NCI-H345 treated with DMSO at 0.1 percent for 48 hours (cell line): ENCODE measurements around the gene CYBRD1.
"Not testable (repeated sequence)": the region's sequence is repeated elsewhere in the genome, so short reads cannot be mapped to it uniquely, and the experiment has no call there.

Source experiments
- DNase-seq: peaks from one replicate; lab custom pipeline; 2025; ENCODE audit not compliant: unreplicated experiment; lab: John Stamatoyannopoulos, UW

Gene CYBRD1, protein sequence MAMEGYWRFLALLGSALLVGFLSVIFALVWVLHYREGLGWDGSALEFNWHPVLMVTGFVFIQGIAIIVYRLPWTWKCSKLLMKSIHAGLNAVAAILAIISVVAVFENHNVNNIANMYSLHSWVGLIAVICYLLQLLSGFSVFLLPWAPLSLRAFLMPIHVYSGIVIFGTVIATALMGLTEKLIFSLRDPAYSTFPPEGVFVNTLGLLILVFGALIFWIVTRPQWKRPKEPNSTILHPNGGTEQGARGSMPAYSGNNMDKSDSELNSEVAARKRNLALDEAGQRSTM

DNA sequence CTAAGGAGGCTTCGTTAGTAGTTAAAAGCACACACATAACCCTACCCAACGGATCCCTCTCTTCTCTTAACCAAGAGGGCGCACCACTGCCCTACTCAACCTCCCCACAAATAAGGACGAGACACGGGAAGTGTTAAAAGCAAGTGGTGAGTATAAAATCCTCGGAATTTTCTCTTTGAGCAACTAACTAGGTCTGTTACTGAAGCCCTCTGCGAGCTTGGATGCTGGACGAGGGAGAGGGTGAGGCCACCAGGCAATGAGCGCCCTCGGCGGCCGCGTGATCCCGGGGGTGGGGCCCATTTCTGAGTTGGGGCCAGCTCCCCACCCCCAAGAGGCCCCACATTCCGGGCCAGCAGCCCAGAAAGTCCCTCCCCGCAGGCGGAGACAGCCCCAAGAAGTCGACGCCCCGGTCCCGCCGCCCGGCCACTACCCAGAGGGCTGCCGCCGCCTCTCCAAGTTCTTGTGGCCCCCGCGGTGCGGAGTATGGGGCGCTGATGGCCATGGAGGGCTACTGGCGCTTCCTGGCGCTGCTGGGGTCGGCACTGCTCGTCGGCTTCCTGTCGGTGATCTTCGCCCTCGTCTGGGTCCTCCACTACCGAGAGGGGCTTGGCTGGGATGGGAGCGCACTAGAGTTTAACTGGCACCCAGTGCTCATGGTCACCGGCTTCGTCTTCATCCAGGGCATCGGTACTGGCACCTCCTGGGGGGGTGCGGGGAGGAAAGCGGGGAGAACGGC lies at the start of gene CYBRD1:
TSS of gene CYBRD1 (plus strand) at position 423 of the 736 bp plus-strand sequence. CDS start at position 495, 72 bp downstream.
- DNase-seq: no peak

GRCh38 chr2:171475979-171476378 lies 46.3 kb upstream of the CYBRD1 start:
- no peak for DNase-seq

GRCh38 chr2:171478345-171478744 lies 43.9 kb upstream of the CYBRD1 start:
- DNase-seq: no peak

DNA sequence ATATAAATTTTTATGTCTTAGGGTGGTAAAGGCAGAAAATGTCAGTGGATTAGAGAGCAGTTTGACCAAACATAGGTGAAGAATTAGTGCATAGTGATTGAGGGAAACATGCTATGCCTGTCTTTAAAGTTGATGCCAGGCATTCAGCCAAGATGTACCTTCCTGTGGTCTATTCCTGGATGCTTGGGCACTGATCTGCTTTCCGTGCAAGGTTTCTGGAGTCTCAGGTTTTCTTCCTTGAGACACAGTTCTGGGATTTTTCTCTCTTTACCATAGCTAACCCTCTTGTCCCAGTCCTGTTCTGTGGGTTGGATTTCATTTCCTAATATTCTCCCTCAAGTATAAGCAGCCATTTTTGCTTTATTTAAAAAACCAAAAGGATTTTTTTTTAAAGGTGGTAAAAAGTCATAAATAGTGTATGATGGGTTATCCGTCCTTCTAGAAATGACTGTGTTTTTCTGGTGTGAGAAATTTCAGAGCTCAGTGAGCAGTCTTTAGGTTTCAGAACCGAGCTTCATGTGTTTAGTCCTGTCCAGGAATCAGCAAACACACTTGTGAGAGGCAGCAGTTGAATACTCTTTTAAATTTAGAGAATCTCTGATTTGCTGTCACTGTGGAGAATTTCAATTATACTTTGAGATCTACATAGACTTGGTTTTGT lies 43.0 kb upstream of the CYBRD1 start:
- DNase-seq: no peak

GRCh38 chr2:171480908-171481307 lies 41.4 kb upstream of the CYBRD1 start:
- no peak for DNase-seq

DNA sequence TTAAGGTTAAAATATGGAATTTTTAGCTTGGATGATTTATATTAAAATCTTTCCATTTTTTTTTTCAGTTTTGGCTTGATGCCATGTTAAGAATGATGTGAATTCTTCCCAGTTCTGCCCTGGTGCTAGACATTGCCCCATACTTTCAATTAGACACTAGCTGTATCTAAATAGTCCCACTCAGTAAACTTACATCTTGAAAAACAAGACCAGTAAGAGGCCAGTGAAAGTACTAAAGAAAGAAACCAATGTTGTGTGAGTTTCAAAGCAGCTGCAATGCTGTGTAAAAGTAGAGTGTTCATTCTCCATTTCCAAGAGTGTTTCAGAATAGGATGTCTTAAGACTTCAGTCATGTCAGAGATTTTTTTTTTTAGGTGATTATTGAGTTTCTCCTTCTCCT lies 40.0 kb upstream of the CYBRD1 start:
- no peak for DNase-seq

DNA sequence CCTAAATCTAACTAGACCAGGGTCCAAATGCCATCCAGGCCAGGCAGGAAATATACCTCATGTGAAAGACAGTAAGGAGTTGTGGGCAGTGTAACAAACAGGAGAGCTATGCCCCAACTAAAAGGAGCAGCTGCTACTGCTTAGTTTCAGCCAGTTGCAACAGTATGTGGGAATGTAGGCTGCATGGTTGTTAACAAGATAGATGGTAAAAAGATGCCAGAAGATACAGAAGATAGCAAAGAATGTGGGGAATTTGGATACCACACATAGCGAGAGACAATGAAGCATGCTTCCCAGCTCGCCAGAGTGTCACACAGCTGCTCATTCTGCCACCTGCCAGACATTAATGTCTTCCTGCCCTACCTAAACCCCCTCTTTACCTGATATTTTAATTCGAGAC lies 39.4 kb upstream of the CYBRD1 start:
- no peak for DNase-seq

DNA sequence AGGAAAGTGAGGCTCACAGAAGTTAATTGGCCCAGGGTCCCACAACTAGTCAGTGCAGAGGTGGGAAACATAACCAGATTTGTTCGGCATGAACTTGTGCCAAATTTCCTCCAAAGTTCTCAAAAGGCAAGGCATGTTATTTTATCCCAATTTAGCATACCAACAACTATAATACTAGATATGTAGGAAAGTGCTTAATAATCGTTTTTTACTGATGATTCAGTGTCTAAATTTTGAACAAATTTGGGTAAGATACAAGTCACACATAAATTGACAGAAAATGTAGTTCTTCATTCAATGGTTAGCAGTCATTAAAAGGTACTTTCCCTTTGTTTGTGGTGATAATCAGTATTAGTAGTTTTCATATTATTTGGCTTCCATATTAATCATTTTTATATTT lies 38.5 kb upstream of the CYBRD1 start:
- no peak for DNase-seq

DNA sequence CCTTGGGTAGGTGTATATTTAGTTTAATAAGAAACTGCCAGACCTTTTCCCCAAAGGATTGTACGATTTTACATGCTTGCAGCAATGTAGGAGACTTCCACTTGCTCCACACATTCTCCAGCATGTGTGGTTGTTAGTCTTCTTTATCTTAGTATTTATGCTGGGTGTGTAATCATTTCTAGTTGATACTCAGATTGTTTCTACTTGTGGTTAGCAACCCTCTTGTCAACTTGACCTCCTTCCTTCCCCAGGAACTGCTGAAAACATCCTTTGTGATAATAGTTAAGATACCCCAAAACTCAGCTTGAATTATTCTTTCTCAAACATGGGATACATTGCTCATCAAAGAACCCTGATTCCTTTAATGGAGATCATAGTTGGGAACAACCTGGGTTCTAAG lies 37.2 kb upstream of the CYBRD1 start:
- no peak for DNase-seq

GRCh38 chr2:171487201-171487600 lies 35.1 kb upstream of the CYBRD1 start:
- DNase-seq: no peak

- no peak for DNase-seq
Observed at GRCh38 chr2:171487803-171488259, 34.4 kb upstream of the CYBRD1 start.

- no peak for DNase-seq
Observed at GRCh38 chr2:171490577-171490976, 31.7 kb upstream of the CYBRD1 start.

DNA sequence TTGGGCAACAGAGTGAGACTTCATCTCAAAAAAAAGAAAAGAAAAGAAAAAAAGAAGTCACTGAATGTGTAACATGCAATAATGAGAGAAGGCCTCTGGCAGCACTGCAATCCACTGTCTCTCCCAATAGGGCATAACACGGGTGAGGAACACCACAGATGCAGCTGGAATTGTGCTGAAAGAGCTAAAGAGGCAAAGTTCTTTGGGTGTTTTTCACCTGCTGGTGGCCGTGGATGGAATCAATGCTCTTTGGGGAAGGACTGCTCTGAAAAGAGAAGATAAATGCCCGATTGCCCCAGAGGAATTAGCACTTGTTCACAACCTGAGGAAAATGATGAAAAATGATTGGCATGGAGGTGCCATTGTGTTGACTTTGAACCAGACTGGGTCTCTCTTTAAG lies 31.0 kb upstream of the CYBRD1 start:
- no peak for DNase-seq

DNA sequence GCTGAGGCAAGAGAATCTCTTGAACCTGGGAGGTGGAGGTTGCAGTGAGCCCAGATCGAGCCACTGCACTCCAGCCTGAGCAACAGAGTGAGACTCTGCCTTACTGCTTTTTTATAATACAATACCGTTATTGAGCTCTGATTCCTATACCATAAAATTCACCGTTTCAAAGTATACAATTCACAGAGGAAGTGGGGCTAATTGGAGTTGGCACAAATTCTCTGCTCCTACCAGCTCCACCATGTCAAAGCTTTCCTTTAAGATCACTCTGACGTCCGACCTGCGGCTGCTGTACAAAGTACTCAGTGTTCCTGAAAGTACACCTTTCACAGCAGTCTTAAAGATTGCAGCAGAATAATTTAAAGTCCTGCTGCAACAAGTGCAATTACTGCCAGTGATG lies 29.6 kb upstream of the CYBRD1 start:
- no peak for DNase-seq

- not testable (repeated sequence) for DNase-seq
Observed at GRCh38 chr2:171497664-171498063, 24.6 kb upstream of the CYBRD1 start.

DNA sequence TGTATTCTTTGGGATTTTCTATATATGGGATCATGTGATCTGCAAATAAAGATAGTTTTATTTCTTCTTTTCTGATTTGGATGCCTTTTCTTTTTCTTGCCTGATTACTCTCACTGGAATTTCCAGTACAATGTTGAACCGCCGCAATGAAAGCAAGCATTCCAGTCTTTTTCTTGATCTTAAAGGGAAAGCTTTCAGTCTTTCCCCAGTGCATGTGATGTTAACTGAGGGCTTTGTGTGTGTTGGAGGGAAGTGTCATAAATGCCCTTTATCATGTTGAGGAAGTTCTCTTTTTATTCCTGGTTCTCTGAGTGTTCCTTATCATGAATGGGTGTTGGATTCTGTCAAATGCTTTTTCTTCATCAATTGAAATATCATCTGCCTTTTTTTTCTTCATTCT lies 16.9 kb upstream of the CYBRD1 start:
- no peak for DNase-seq

DNA sequence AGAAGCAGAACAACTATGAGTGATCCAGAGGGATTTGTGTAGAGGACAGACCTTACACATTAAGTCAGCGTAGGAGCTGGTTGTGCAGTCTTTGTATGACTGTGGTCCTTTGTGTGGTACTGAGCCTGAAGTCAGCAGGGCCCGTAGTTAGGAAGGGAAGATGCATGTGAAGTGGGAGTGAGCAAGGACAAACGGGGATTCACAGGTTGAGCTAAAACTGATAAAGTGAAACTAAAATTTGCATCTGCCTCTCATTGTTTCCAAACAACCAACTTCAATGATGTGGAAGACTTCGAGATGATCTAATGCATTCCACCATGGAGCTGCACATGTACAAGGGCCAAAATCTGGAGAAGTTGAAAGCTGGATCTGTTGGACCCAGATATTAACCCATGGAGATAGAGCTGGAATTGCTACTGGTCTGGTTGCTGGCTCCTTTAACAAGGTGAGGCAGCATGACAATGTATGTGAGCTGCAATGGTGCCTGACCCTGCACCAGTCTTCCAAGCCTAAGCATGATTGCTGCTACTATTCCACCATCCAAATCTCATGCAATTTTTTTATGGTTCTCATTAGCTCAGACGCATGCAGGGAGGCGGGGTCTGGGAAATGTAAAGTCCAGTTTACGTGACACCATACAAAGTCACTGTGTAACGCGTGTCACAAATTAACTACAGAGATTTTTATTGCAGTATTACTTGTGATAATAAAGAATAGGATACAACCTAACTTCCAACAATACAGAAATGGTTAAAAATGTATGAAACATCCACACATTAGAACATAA lies 12.1 kb upstream of the CYBRD1 start:
- no peak for DNase-seq

GRCh38 chr2:171512014-171512413 lies 10.3 kb upstream of the CYBRD1 start:
- DNase-seq: no peak

DNA sequence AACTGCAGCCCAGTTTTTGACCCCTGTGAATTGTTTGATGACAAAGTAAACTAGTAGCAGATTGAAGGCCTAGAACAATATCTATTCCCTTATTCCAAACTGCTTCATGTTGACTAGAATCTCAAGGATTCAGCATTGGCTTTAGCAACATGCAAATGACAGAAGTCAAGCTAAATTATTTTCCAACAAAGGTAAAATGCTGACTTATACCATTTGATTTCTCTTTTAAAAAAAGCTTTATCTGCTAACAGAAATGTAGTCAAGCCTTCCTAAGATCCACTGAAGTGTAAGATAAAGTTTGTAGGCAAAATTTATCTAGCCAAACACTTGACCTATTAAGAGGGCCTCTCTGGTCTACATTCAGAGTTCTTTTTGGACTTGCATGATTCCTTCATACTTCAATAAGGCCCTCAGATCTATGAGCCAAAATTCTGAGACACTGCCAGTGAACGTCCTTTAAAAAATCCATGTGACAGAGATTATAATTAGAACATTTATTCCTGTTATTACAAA lies 9.5 kb upstream of the CYBRD1 start:
- no peak for DNase-seq

- DNase-seq: no peak
Observed at GRCh38 chr2:171513719-171514160, 8.5 kb upstream of the CYBRD1 start.
